ENCODE results near the gene APBB3. TPM values are rescaled to one million over a fixed set of nuclear protein-coding genes. Genes with fewer than 3 reads are reported as not detected.

APBB3 gene
- total RNA-seq, 1 donor from 2014 or later, result 14.1 TPM

Other genes starting within 250 kb of the APBB3 start
- 0.70 TPM for gene HBEGF, start 218.0 kb downstream of the APBB3 start, total RNA-seq
- gene SLC4A9, start 204.4 kb downstream of the APBB3 start, total RNA-seq, result 0.10 TPM
- gene ANKHD1, start 162.8 kb downstream of the APBB3 start, total RNA-seq, result 60.6 TPM
- gene EIF4EBP3, start 16.9 kb downstream of the APBB3 start, total RNA-seq, result 11.3 TPM
- 19.5 TPM for gene SRA1, start 7.1 kb downstream of the APBB3 start, total RNA-seq
- 32.0 TPM for gene SLC35A4, start 230 bp upstream of the APBB3 start, total RNA-seq
- gene CD14, start 68.6 kb upstream of the APBB3 start, total RNA-seq, result 211 TPM
- gene TMCO6, start 74.9 kb upstream of the APBB3 start, total RNA-seq, result 15.6 TPM
- 50.5 TPM for gene NDUFA2, start 83.0 kb upstream of the APBB3 start, total RNA-seq
- 25.4 TPM for gene IK, start 83.2 kb upstream of the APBB3 start, total RNA-seq
- 17.8 TPM for gene WDR55, start 100.3 kb upstream of the APBB3 start, total RNA-seq
- 1.8 TPM for gene DND1, start 109.0 kb upstream of the APBB3 start, total RNA-seq
- gene HARS1, start 126.8 kb upstream of the APBB3 start, total RNA-seq, result 48.9 TPM
- 12.4 TPM for gene HARS2, start 126.9 kb upstream of the APBB3 start, total RNA-seq
- 18.0 TPM for gene ZMAT2, start 135.8 kb upstream of the APBB3 start, total RNA-seq
- gene PCDHA1, start 221.5 kb upstream of the APBB3 start, total RNA-seq, result not detected
- gene PCDHA2, start 230.3 kb upstream of the APBB3 start, total RNA-seq, result not detected
- 0.05 TPM for gene PCDHA3, start 236.5 kb upstream of the APBB3 start, total RNA-seq
- gene PCDHA4, start 242.5 kb upstream of the APBB3 start, total RNA-seq, result 0.05 TPM

All from left lobe of liver (tissue), 1 donor.